Left lung (tissue), 10 donors: ENCODE data around the gene CACNA1C. TPM values are rescaled to one million over a fixed set of nuclear protein-coding genes. Genes with fewer than 3 reads are reported as not detected.

Experiments
- ATAC-seq: fragments of 200-7000 bp; cut with Tn5 transposase; one replicate; pipeline ENCODE4 v1.9.1; 2020; ENCODE audit warnings: moderate library complexity
- DNase-seq, 4 donors: peaks; one replicate each; pipeline ENCODE4 v3.0.0-alpha.2; 2013 to 2020
- H3K27ac ChIP-seq, 2 donors: fragments of 200-600 bp; sonication (generic) in 1 of 2; one replicate each; pipeline versions ENCODE4 v1.5.0 to v1.8.0; 2020 to 2021
- H3K27me3 ChIP-seq, 2 donors: fragments of 200-600 bp; sonication (generic) in 1 of 2; one replicate each; pipeline versions ENCODE4 v1.5.0 to v1.8.0; 2020 to 2021
- H3K36me3 ChIP-seq, 2 donors: fragments of 200-600 bp; sonication (generic) in 1 of 2; one replicate each; pipeline versions ENCODE4 v1.5.0 to v1.8.0; 2020 to 2021
- H3K4me1 ChIP-seq, 2 donors: fragments of 200-600 bp; one replicate each; pipeline ENCODE4 v1.8.0; 2021
- H3K4me3 ChIP-seq, 2 donors: fragments of 200-600 bp; sonication (generic) in 1 of 2; one replicate each; pipeline versions ENCODE4 v1.5.0 to v1.8.0; 2020 to 2021; ENCODE audit warnings: mild to moderate bottlenecking in 1 of 2
- H3K9me3 ChIP-seq, 2 donors: fragments of 200-600 bp; sonication (generic) in 1 of 2; one replicate each; pipeline versions ENCODE4 v1.5.0 to v1.8.0; 2020 to 2021
- intact Hi-C, 2 donors: fragments of 100-400 bp; cut with DNase I; formaldehyde crosslinking; loops; one replicate each; pipeline versions ENCODE4 v1.11.2 to v1.14.2; 2022
- polyA plus RNA-seq, 6 donors: library from polyadenylated mRNA; unstranded; fragments of 120-200 nt; gene quantifications; one replicate each; pipeline ENCODE4 v1.2.1, GENCODE V29; 2013; ENCODE audit not compliant: insufficient read length in 6 of 6
- total RNA-seq, 2 donors: library from RNA; stranded (reverse); fragmentation: NEBNext Ultra II Directional; extraction: Animal tissue kit (Norgen Biotek cat#: 25700); gene quantifications; one replicate each; pipeline ENCODE4 v1.2.1, GENCODE V29; 2021
- TF ChIP-seq, protein P1 (sequence below), 2 donors: fragments of 200-600 bp; sonication (generic) in 1 of 2; IDR thresholded peaks; one replicate each; pipeline versions ENCODE4 v1.5.0 to v1.8.0; 2021; ENCODE audit warnings: antibody characterized with exemption in 2 of 2
- donor health status: DM: no; HTN: yes; CAD: no.
- donor health status: DM: no; HTN: no; CAD: no.

The CACNA1C gene
- total and polyA plus RNA-seq, 8 donors: 11.9 to 21.9 (median 14.2) TPM

- DNase-seq (no peak), ATAC-seq (no peak)
- Histone ChIP-seq H3K9me3 (no peaks in the 10 kb centered on the region), H3K27me3 (no peaks in the 10 kb centered on the region), H3K27ac (peak overlapping the region in 1 of 2 donors; percentile 46), H3K36me3 (no peaks in the 10 kb centered on the region), H3K4me1 (peaks cover 18 to 77% of the 10 kb centered on the region in 2 donors), H3K4me3 (no peak overlapping the region)
- intact Hi-C loops: no loop called here
- TF ChIP-seq, protein P1, sequence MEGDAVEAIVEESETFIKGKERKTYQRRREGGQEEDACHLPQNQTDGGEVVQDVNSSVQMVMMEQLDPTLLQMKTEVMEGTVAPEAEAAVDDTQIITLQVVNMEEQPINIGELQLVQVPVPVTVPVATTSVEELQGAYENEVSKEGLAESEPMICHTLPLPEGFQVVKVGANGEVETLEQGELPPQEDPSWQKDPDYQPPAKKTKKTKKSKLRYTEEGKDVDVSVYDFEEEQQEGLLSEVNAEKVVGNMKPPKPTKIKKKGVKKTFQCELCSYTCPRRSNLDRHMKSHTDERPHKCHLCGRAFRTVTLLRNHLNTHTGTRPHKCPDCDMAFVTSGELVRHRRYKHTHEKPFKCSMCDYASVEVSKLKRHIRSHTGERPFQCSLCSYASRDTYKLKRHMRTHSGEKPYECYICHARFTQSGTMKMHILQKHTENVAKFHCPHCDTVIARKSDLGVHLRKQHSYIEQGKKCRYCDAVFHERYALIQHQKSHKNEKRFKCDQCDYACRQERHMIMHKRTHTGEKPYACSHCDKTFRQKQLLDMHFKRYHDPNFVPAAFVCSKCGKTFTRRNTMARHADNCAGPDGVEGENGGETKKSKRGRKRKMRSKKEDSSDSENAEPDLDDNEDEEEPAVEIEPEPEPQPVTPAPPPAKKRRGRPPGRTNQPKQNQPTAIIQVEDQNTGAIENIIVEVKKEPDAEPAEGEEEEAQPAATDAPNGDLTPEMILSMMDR (IDR thresholded peaks at IDR 0.05): no peak
Observed at GRCh38 chr12:2341051-2341751, 288.4 kb downstream of the CACNA1C start.

DNA sequence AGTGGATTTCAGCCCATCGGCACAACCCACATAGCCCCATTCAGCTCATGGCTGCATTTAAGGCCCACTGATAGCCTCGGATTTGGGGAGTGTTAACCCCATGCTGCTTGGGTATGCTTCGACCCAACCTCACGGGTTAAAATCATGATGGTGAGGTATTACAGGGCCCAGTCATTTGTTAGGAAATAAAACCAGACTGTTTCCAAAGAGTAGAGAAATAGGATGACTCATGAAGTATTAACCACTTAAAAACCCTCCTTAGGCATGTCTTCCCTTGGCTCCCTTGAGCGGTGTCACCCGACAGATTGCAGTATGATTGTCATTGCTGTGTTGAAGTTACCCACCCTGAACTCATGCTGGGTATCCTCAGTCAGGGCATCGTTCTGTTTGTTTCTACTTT lies 289.1 kb downstream of the CACNA1C start:
- no peak overlapping the region for H3K4me3 ChIP-seq
- TF ChIP-seq, protein P1 (IDR thresholded peaks at IDR 0.05): no peak
- no peaks in the 10 kb centered on the region for H3K36me3 ChIP-seq
- H3K27me3 ChIP-seq: no peaks in the 10 kb centered on the region
- H3K4me1 ChIP-seq: peaks cover 14 to 76% of the 10 kb centered on the region in 2 donors
- no peaks in the 10 kb centered on the region for H3K9me3 ChIP-seq
- ATAC-seq (peak; percentile 58), DNase-seq (no peak)
- intact Hi-C loops: no loop called here
- peak overlapping the region in 1 of 2 donors; percentile 46 for H3K27ac ChIP-seq

GRCh38 chr12:2343681-2344080 lies 290.9 kb downstream of the CACNA1C start:
- TF ChIP-seq, protein P1 (IDR thresholded peaks at IDR 0.05): no peak
- Histone ChIP-seq H3K27ac (peak overlapping the region in 1 of 2 donors; percentile 46), H3K27me3 (no peaks in the 10 kb centered on the region), H3K9me3 (no peaks in the 10 kb centered on the region), H3K36me3 (no peaks in the 10 kb centered on the region), H3K4me3 (no peak overlapping the region), H3K4me1 (peaks cover 22 to 58% of the 10 kb centered on the region in 2 donors)
- intact Hi-C loops: no loop called here
- DNase-seq (no peak), ATAC-seq (no peak)

GRCh38 chr12:2344476-2344875 lies 291.7 kb downstream of the CACNA1C start:
- Histone ChIP-seq H3K4me3 (no peak overlapping the region), H3K27me3 (no peaks in the 10 kb centered on the region), H3K4me1 (peaks cover 24 to 50% of the 10 kb centered on the region in 2 donors), H3K36me3 (no peaks in the 10 kb centered on the region), H3K27ac (peak overlapping the region; percentile 13 to 61), H3K9me3 (no peaks in the 10 kb centered on the region)
- no peak for DNase-seq
- no peak for ATAC-seq
- intact Hi-C loops: no loop called here
- TF ChIP-seq, protein P1 (IDR thresholded peaks at IDR 0.05): no peak

DNA sequence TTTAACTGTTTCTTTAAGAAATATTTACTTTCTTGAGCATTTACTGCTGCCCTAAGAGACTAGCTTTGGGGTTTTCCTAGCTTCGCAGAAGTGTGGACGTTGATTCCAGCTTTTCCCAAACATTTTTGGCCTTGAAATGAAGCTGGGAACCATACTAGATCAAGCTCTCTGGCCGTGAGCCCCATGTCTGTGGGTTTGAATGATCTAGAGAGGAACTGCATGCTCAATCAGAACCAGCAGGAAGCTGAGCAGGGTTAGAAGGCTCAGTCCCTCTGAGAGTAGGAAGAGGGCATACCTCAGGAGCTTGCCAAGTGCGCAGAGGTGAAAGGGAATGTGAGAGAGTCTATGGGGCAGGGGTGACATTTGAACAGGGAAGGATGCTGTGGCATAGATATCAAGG lies 292.1 kb downstream of the CACNA1C start:
- no peak for DNase-seq
- Histone ChIP-seq H3K9me3 (no peaks in the 10 kb centered on the region), H3K4me3 (no peak overlapping the region), H3K36me3 (no peaks in the 10 kb centered on the region), H3K27me3 (no peaks in the 10 kb centered on the region), H3K27ac (peak overlapping the region; percentile 13 to 61), H3K4me1 (peaks cover 24 to 49% of the 10 kb centered on the region in 2 donors)
- ATAC-seq: peak; percentile 34
- intact Hi-C loops: no loop called here
- TF ChIP-seq, protein P1 (IDR thresholded peaks at IDR 0.05): no peak
